HepG2 (cell line): ENCODE results near the gene RTP2. TPM values are rescaled to one million over a fixed set of nuclear protein-coding genes. Genes with fewer than 3 reads are reported as not detected.
A peak's percentile ranks its signal among the peaks of the same experiment; 100 is the strongest.

ENCODE experiments used
- CEBPZ ChIP-seq: IDR thresholded peaks from 2 replicates; pipeline ENCODE4 v1.6.1; 2012; ENCODE audit warnings: low read length, improper control_type of control experiment
- HNRNPH1 ChIP-seq: fragments of 200-400 bp; formaldehyde crosslinking; optimal IDR thresholded peaks from 2 replicates; pipeline ENCODE3; 2017; ENCODE audit warnings: mild to moderate bottlenecking, low read depth, low read length
- KLF13 ChIP-seq: sonication (generic); formaldehyde crosslinking; IDR thresholded peaks from 2 replicates; pipeline ENCODE4 v1.4.0; 2020; ENCODE audit warnings: mild to moderate bottlenecking, missing genetic modification reagents
- RERE ChIP-seq: IDR thresholded peaks from 2 replicates; pipeline ENCODE4 v1.6.1; 2016; ENCODE audit warnings: low read depth, missing genetic modification reagents, missing compliant biosample characterization
- RXRB ChIP-seq: IDR thresholded peaks from 2 replicates; pipeline ENCODE4 v1.6.1; 2016; ENCODE audit warnings: borderline replicate concordance, missing genetic modification reagents, missing compliant biosample characterization
- SRSF9 ChIP-seq: fragments of 200-400 bp; formaldehyde crosslinking; IDR thresholded peaks from 2 replicates; pipeline ENCODE4 v1.6.1; 2018; ENCODE audit warnings: borderline replicate concordance, mild to moderate bottlenecking, low read depth, low read length; ENCODE audit not compliant: insufficient read depth, poor library complexity, severe bottlenecking
- TIGD3 ChIP-seq: sonication (generic); formaldehyde crosslinking; IDR thresholded peaks from 2 replicates; pipeline ENCODE4 v1.5.1; 2020; ENCODE audit warnings: mild to moderate bottlenecking, missing genetic modification reagents, borderline replicate concordance
- ZBTB1 ChIP-seq: sonication (generic); formaldehyde crosslinking; IDR thresholded peaks from 2 replicates; pipeline ENCODE4 v1.4.0; 2020; ENCODE audit warnings: missing genetic modification reagents, borderline replicate concordance
- ZBTB49 ChIP-seq: sonication (generic); formaldehyde crosslinking; IDR thresholded peaks from 2 replicates; pipeline ENCODE4 v1.4.0; 2020; ENCODE audit warnings: missing genetic modification reagents, borderline replicate concordance
- ZGPAT ChIP-seq: IDR thresholded peaks from 2 replicates; pipeline ENCODE4 v1.6.1; 2016; ENCODE audit warnings: mild to moderate bottlenecking
- ZNF431 ChIP-seq: sonication (generic); formaldehyde crosslinking; IDR thresholded peaks from 2 replicates; pipeline ENCODE4 v1.9.0; 2022; ENCODE audit warnings: missing genetic modification reagents, low read depth, mild to moderate bottlenecking, borderline replicate concordance
- ZNF547 ChIP-seq: sonication (generic); formaldehyde crosslinking; IDR thresholded peaks from 2 replicates; pipeline ENCODE4 v1.5.1; 2020; ENCODE audit warnings: mild to moderate bottlenecking, missing genetic modification reagents
- ZNF781 ChIP-seq: sonication (generic); formaldehyde crosslinking; IDR thresholded peaks from 2 replicates; pipeline ENCODE4 v1.5.1; 2020; ENCODE audit warnings: borderline replicate concordance, mild to moderate bottlenecking, missing genetic modification reagents; ENCODE audit errors: not compliant biosample characterization
- ZNF891 ChIP-seq: sonication (generic); formaldehyde crosslinking; IDR thresholded peaks from 2 replicates; pipeline ENCODE4 v1.5.0; 2020; ENCODE audit warnings: mild to moderate bottlenecking, missing genetic modification reagents
- polyA plus RNA-seq, 8 experiments: library from polyadenylated mRNA; depleted of rRNA in 3 of 8; stranded (reverse) in 7 of 8; unstranded in 1 of 8; fragments of >200 nt; fragmentation: Illumina TruSeq in 4 of 8; extraction: Trizol in 4 of 8; gene quantifications; 2 replicates each; pipeline versions ENCODE4 v1.2.1 to v1.2.3, GENCODE V29; 2011 to 2016; ENCODE audit warnings: low read depth in 4 of 8, missing spikeins in 1 of 8, mixed read lengths in 1 of 8; ENCODE audit not compliant: insufficient read depth in 1 of 8
- total RNA-seq, 5 experiments: library from RNA; depleted of rRNA; stranded (reverse); fragments of >200 nt; fragmentation: Illumina TruSeq; extraction: Trizol; gene quantifications; 2 replicates each; pipeline ENCODE4 v1.2.3, GENCODE V29; 2016; ENCODE audit warnings: low read depth in 1 of 5

RTP2 gene
- total and polyA plus RNA-seq, 2 of the 13 experiments (the other 11 are each of a cell fraction or from before 2014, with no cell fraction given), result not detected

GRCh38 chr3:187750006-187750512 lies 47.7 kb upstream of the RTP2 start (continued):
- TF ChIP-seq RERE (CRISPR knock-in tag), result 0 out of 2 replicates have a peak, but pooled peaks have one; percentile 13
- TF ChIP-seq RXRB (CRISPR knock-in tag), result peak; percentile 38; the same call in 1 of the 2 replicates
- TF ChIP-seq ZNF547, result no peak
- no peak for TF ChIP-seq SRSF9
- no peak for TF ChIP-seq KLF13 (CRISPR knock-in tag)
- TF ChIP-seq HNRNPH1, result no peak
- TF ChIP-seq ZNF891, result 0 out of 2 replicates have a peak, but pooled peaks have one; percentile 47
- TF ChIP-seq ZBTB49 (CRISPR knock-in tag), result no peak
- TF ChIP-seq CEBPZ, result no peak
- no peak for TF ChIP-seq ZNF781 (CRISPR knock-in tag)
- TF ChIP-seq ZNF431 (CRISPR knock-in tag), result no peak
- peak; percentile 42; the same call in 1 of the 2 replicates for TF ChIP-seq ZGPAT (CRISPR knock-in tag)
- no peak for TF ChIP-seq TIGD3 (CRISPR knock-in tag)
- TF ChIP-seq ZBTB1, result no peak
